Measurements from ENCODE around the gene AKAP17A.

DNA sequence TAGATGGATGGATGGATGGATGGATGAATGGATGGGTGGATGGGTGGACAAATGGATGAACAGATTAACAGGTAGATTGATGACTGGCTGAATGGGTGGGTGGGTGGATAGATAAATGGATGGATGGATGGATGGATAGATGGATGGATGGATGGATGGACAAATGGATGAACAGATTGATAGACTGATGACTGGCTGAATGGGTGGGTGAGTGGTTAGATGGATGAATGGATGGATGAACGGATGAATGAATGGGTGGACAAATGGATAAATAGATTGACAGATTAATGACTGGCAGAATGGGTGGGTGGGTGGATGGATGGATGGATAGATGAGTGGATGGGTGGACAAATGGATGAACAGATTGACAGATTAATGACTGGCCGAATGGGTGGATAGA is 13.6 kb upstream of the AKAP17A start:
- TF ChIP-seq, protein P1, sequence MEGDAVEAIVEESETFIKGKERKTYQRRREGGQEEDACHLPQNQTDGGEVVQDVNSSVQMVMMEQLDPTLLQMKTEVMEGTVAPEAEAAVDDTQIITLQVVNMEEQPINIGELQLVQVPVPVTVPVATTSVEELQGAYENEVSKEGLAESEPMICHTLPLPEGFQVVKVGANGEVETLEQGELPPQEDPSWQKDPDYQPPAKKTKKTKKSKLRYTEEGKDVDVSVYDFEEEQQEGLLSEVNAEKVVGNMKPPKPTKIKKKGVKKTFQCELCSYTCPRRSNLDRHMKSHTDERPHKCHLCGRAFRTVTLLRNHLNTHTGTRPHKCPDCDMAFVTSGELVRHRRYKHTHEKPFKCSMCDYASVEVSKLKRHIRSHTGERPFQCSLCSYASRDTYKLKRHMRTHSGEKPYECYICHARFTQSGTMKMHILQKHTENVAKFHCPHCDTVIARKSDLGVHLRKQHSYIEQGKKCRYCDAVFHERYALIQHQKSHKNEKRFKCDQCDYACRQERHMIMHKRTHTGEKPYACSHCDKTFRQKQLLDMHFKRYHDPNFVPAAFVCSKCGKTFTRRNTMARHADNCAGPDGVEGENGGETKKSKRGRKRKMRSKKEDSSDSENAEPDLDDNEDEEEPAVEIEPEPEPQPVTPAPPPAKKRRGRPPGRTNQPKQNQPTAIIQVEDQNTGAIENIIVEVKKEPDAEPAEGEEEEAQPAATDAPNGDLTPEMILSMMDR (IDR thresholded peaks at IDR 0.05), result no peak
- no peak for TF ChIP-seq POLR2A (IDR thresholded peaks at IDR 0.05)
